Activated naive CD4-positive, alpha-beta T cell treated with anti-CD3 and anti-CD28 coated beads for 36 hours (primary cell): ENCODE measurements around the gene ARHGEF10L. TPM values are rescaled to one million over a fixed set of nuclear protein-coding genes. Genes with fewer than 3 reads are reported as not detected.

Experiments used
- CTCF ChIA-PET: fragments of 350-600 bp; sonication (Branson Sonifier 250); formaldehyde crosslinking; loops from one replicate; lab custom pipeline; 2021; ENCODE audit warnings: antibody characterized with exemption; lab: Charles Lee
- DNase-seq: peaks from one replicate; pipeline ENCODE4 v3.0.0-alpha.2; 2020
- H3K27ac Mint-ChIP-seq: one replicate; pipeline ENCODE4 v1.8.0; 2021; ENCODE audit warnings: mild to moderate bottlenecking, mixed read lengths
- H3K27me3 Mint-ChIP-seq: one replicate; pipeline ENCODE4 v1.8.0; 2021; ENCODE audit warnings: low read depth, mixed read lengths
- H3K36me3 Mint-ChIP-seq: one replicate; pipeline ENCODE4 v1.8.0; 2021; ENCODE audit warnings: low read depth, mixed read lengths
- H3K4me1 Mint-ChIP-seq: one replicate; pipeline ENCODE4 v1.8.0; 2021; ENCODE audit warnings: low read depth, mixed read lengths
- H3K4me3 Mint-ChIP-seq: one replicate; pipeline ENCODE4 v1.8.0; 2021; ENCODE audit warnings: mild to moderate bottlenecking, moderate library complexity, mixed read lengths
- H3K9me3 Mint-ChIP-seq: one replicate; pipeline ENCODE4 v1.8.0; 2021; ENCODE audit warnings: mixed read lengths
- intact Hi-C: fragments of 100-400 bp; cut with micrococcal nuclease; formaldehyde crosslinking; loops from one replicate; pipeline ENCODE4 v1.15.1; 2023
- total RNA-seq, 2 experiments: library from RNA; stranded (reverse); gene quantifications; one replicate each; pipeline ENCODE4 v1.2.3, GENCODE V29; 2021

ARHGEF10L gene
- total RNA-seq, 2 experiments from 2014 or later, result not detected

GRCh38 chr1:17559615-17560419 is 20.3 kb downstream of the ARHGEF10L start:
- CTCF ChIA-PET, result no interaction called here

DNA sequence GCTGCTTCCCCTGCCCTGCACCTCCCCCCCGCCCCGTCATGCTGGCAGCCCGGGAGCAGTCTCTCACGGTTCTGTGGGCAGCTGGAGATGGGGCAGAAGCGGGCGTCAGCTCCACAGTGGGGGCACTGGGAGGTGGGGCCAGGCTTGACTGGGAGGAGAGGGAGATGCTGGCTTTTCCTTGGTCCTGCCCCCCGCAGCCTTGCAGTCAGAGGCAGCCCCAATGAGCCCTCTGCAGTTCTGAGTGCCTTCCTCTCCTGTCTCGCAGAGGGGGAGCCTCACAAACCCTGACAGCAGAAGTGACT is 21.7 kb downstream of the ARHGEF10L start:
- no peak for DNase-seq
- no peaks in the 10 kb centered on the region for H3K27me3 Mint-ChIP-seq
- CTCF ChIA-PET, result interaction anchor here (0.6 kb wide), 1 partner anchor 614 kb away, joined by 3 read pairs; no protein-coding TSS in a partner anchor
- H3K36me3 Mint-ChIP-seq, result no peaks in the 10 kb centered on the region
- H3K4me3 Mint-ChIP-seq, result no peak overlapping the region
- no peaks in the 10 kb centered on the region for H3K9me3 Mint-ChIP-seq
- intact Hi-C loops, result no loop called here
- no peak overlapping the region for H3K27ac Mint-ChIP-seq
- H3K4me1 Mint-ChIP-seq, result no peaks in the 10 kb centered on the region

More at GRCh38 chr1:17559615-17560419, 20.3 kb downstream of the ARHGEF10L start:
- no peaks in the 10 kb centered on the region for H3K36me3 Mint-ChIP-seq
- H3K9me3 Mint-ChIP-seq, result no peaks in the 10 kb centered on the region
- intact Hi-C loops, result no loop called here
- H3K27me3 Mint-ChIP-seq, result no peaks in the 10 kb centered on the region
- no peak for DNase-seq
- no peaks in the 10 kb centered on the region for H3K4me1 Mint-ChIP-seq
- no peak overlapping the region for H3K27ac Mint-ChIP-seq
- no peak overlapping the region for H3K4me3 Mint-ChIP-seq

GRCh38 chr1:17561561-17561985 is 22.1 kb downstream of the ARHGEF10L start:
- H3K9me3 Mint-ChIP-seq, result no peaks in the 10 kb centered on the region
- H3K4me1 Mint-ChIP-seq, result no peaks in the 10 kb centered on the region
- intact Hi-C loops, result no loop called here
- no peak overlapping the region for H3K27ac Mint-ChIP-seq
- no peaks in the 10 kb centered on the region for H3K36me3 Mint-ChIP-seq
- no peaks in the 10 kb centered on the region for H3K27me3 Mint-ChIP-seq
- CTCF ChIA-PET, result interaction anchor here (0.6 to 1.0 kb wide), 2 partner anchors 22 to 614 kb away, joined by 3 read pairs; no protein-coding TSS in a partner anchor
- H3K4me3 Mint-ChIP-seq, result no peak overlapping the region
- DNase-seq, result no peak

DNA sequence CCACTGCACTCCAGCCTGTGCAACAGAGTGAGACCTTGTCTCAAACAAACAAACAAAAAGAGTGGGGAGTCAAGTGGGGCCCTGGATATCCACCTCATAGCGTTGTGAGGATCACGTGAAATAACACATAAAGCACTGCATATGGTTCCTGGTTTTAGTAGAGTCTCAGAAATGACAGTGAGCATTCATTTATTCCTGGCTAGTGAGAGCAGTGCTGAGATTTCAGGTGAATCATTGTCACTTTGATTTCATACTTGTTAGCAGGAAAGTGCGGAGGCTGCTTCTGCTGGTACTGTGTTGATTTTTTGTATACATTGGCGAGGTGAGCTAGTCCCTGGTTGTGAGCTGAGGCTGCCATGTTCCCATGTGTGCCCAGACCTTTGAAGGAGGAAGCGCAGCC is 22.9 kb downstream of the ARHGEF10L start:
- Mint-ChIP-seq H3K27me3 (no peaks in the 10 kb centered on the region), H3K4me1 (no peaks in the 10 kb centered on the region), H3K27ac (no peak overlapping the region), H3K4me3 (no peak overlapping the region), H3K9me3 (no peaks in the 10 kb centered on the region), H3K36me3 (no peaks in the 10 kb centered on the region)
- CTCF ChIA-PET, result interaction anchor here (1.0 kb wide), 1 partner anchor 21 kb away, joined by 3 read pairs; no protein-coding TSS in a partner anchor
- intact Hi-C loops, result no loop called here
- DNase-seq, result no peak

GRCh38 chr1:17563494-17564281 is 24.2 kb downstream of the ARHGEF10L start:
- H3K36me3 Mint-ChIP-seq, result no peaks in the 10 kb centered on the region
- intact Hi-C loops, result no loop called here
- no peaks in the 10 kb centered on the region for H3K9me3 Mint-ChIP-seq
- no peaks in the 10 kb centered on the region for H3K27me3 Mint-ChIP-seq
- H3K27ac Mint-ChIP-seq, result no peak overlapping the region
- CTCF ChIA-PET, result no interaction called here
- H3K4me1 Mint-ChIP-seq, result no peaks in the 10 kb centered on the region
- no peak for DNase-seq
- H3K4me3 Mint-ChIP-seq, result no peak overlapping the region

DNA sequence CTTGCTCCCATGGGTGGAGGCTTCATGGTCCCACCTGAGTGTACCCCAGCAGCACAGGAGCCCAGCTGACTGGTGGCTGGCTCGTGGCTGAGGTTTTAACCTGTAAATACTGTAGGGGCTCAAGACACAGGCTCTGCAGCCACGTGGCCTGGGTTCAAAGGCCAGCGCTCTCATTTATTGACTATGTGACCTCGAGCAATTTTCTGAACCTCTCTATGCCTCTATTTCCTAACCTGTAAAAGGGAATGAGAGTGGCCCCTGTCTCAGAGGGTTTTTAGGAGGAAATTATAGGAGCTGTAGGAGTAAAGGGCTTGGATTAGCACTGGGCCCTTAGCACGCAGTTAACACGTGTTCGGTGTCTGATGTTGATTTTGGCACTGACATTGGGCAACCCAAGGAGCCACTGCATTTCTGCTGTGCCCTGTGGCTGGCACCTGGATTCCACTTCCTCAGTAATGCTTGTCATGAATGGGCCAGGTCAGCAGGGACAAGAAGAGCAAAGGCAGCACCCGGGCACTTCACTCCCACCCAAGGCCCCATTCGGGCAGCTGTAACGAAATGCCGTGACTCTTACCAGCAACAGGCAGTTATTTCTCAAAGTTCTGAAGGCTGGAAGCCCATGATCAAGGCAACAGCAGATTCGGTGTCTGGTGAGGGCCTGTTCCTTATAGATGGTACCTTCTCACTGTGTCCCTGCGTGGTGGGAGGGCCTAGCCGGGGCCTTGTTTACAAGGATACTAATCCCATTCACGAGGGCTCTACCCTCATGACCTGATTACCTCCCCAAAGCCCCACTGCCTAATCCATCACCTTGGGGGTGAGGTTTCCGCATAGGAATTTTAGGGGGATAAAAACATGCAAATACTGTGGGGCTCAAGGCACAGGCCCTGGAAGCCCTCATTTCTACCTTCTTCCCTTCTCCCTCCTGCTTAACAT is 25.2 kb downstream of the ARHGEF10L start:
- Mint-ChIP-seq H3K4me3 (no peak overlapping the region), H3K27ac (no peak overlapping the region), H3K9me3 (no peaks in the 10 kb centered on the region), H3K36me3 (no peaks in the 10 kb centered on the region), H3K27me3 (peaks cover 2% of the 10 kb centered on the region), H3K4me1 (no peaks in the 10 kb centered on the region)
- intact Hi-C loops, result no loop called here
- DNase-seq, result no peak
- CTCF ChIA-PET, result no interaction called here

GRCh38 chr1:17565461-17566252 is 26.2 kb downstream of the ARHGEF10L start:
- CTCF ChIA-PET, result no interaction called here
- Mint-ChIP-seq H3K4me3 (no peak overlapping the region), H3K4me1 (no peaks in the 10 kb centered on the region), H3K9me3 (no peaks in the 10 kb centered on the region), H3K27ac (no peak overlapping the region), H3K27me3 (peaks cover 4% of the 10 kb centered on the region), H3K36me3 (no peaks in the 10 kb centered on the region)
- intact Hi-C loops, result no loop called here
- DNase-seq, result no peak

DNA sequence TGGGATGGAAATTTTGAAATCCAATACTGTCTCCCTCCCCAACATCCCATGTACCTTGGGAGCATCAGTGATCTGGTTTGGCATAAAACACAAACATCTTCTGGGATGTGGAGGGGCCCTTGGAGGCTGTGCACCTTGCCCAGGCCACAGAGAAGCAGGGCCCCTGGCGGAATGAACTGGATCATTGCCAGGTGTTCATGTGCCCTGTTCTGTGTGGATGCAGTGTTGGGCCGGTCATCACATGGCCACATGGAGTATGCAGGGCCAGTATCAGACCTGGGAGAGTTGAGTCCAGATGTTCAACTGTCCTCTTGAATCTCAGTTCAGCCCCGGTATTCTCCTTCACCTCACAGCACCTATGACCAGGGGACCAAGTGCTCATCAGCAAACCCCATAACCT is 26.9 kb downstream of the ARHGEF10L start:
- Mint-ChIP-seq H3K27me3 (peaks cover 4% of the 10 kb centered on the region), H3K4me1 (no peaks in the 10 kb centered on the region), H3K27ac (no peak overlapping the region), H3K4me3 (no peak overlapping the region), H3K9me3 (no peaks in the 10 kb centered on the region), H3K36me3 (no peaks in the 10 kb centered on the region)
- CTCF ChIA-PET, result no interaction called here
- DNase-seq, result no peak
- intact Hi-C loops, result no loop called here

DNA sequence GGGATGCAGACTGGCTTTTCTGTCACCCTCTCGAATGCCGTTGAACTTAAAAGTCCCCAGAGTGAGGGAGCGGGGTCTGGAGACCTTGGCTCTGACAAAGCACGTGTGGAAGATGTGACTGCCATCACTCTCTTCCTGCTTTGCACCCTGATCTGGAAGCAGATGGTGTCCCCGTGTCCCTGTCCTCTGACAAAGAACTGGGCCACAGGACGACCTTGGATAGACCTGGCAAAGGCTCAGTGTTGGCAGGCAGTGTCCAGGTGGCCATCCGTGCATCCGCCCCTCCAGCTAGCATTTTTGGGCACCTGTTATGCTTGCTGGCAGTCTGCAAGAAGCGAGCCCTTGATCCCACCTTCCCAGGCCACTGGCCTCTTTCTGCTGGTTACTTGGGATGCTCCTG is 27.4 kb downstream of the ARHGEF10L start:
- DNase-seq, result no peak
- Mint-ChIP-seq H3K4me3 (no peak overlapping the region), H3K9me3 (no peaks in the 10 kb centered on the region), H3K36me3 (no peaks in the 10 kb centered on the region), H3K4me1 (no peaks in the 10 kb centered on the region), H3K27ac (no peak overlapping the region), H3K27me3 (peaks cover 4% of the 10 kb centered on the region)
- intact Hi-C loops, result no loop called here
- CTCF ChIA-PET, result interaction anchor here (0.6 kb wide), 1 partner anchor 89 kb away, joined by 6 read pairs; no protein-coding TSS in a partner anchor

DNA sequence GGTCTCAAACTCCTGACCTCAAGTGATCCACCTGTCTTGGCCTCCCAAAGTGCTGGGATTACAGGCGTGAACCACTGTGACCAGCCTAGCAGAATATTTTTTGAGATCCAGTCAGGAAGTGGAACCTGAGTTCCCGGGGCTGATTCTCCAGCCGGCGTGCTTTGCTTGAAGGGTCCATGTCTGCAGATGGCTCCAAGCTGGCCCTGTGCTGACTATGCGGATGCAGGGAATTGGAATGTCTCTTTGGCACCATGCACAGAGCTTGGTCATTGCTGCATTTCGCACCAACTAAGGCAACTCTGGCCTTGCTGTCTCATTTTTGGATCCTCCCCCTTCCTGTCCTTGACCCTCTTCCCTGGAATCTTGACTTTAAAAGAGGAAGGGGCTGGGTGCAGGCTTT is 28.1 kb downstream of the ARHGEF10L start:
- H3K27me3 Mint-ChIP-seq, result peaks cover 4% of the 10 kb centered on the region
- no peaks in the 10 kb centered on the region for H3K4me1 Mint-ChIP-seq
- DNase-seq, result no peak
- CTCF ChIA-PET, result interaction anchor here (0.6 kb wide), 1 partner anchor 90 kb away, joined by 6 read pairs; no protein-coding TSS in a partner anchor
- no peak overlapping the region for H3K27ac Mint-ChIP-seq
- intact Hi-C loops, result no loop called here
- H3K9me3 Mint-ChIP-seq, result no peaks in the 10 kb centered on the region
- no peaks in the 10 kb centered on the region for H3K36me3 Mint-ChIP-seq
- H3K4me3 Mint-ChIP-seq, result no peak overlapping the region

DNA sequence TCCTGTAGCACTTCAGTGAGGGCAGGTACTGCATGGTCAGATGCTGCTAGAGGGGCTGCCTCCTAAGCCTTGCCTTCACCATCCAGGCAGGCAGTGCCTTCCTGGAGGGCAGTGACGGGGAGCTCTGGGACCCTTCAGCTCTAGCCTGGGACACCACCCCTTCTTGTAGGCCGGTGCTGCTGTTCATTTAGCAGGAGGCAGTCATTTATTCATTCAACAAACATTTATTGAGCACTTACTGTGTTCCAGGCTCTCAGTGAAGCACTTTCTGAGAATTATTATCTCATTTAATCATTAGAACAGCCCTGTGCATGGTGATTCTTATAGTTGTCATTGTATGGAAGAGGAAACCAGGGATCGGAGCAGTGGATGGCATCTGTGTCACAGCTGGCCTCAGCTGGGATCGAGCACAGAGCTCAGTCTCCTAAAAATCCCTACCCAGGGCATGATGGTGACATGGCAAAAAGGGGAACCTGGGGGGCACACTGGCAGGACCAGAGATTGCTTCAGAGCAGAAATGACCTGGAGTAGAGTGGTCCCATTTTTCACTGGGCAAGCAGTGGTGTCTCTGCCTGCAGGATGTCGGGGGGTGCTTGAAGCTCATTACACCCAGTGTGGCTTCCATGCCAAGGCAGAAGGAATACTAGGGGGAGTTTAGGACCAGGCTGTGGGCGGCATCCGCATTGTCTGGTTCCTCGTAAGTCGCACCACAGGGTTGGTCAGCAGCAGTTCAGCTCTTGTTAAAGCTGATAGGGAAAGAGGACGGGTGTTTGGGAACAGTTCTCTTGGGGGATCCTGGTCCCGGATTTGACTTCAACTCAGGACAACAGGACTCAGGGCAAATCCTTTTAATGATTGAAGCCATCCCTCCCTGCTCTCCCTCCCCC is 28.8 kb downstream of the ARHGEF10L start:
- no peak for DNase-seq
- Mint-ChIP-seq H3K9me3 (no peaks in the 10 kb centered on the region), H3K27me3 (peaks cover 4% of the 10 kb centered on the region), H3K4me1 (no peaks in the 10 kb centered on the region), H3K27ac (no peak overlapping the region), H3K36me3 (no peaks in the 10 kb centered on the region), H3K4me3 (no peak overlapping the region)
- intact Hi-C loops, result no loop called here
- CTCF ChIA-PET, result no interaction called here
